Right lobe of liver (tissue), 4 donors: ENCODE measurements around the gene ERC2.

Experiments used
- CTCF ChIP-seq, 4 donors: fragments of 200-600 bp in 3 of 4; fragments of 450-650 bp in 1 of 4; IDR thresholded peaks; one replicate each; pipeline versions ENCODE4 v1.5.1 to v1.8.0; 2016 to 2022; ENCODE audit warnings: antibody characterized with exemption in 4 of 4, mild to moderate bottlenecking in 2 of 4
- POLR2A ChIP-seq: fragments of 450-650 bp; IDR thresholded peaks from one replicate; pipeline ENCODE4 v1.6.1; 2017; ENCODE audit warnings: antibody characterized with exemption, mild to moderate bottlenecking
- donor health status: DM: no; HTN: no; CAD: no.
- donor health status: DM: no; HTN: no; CAD: no.
- donor health status: DM: no; HTN: yes; CAD: no.

DNA sequence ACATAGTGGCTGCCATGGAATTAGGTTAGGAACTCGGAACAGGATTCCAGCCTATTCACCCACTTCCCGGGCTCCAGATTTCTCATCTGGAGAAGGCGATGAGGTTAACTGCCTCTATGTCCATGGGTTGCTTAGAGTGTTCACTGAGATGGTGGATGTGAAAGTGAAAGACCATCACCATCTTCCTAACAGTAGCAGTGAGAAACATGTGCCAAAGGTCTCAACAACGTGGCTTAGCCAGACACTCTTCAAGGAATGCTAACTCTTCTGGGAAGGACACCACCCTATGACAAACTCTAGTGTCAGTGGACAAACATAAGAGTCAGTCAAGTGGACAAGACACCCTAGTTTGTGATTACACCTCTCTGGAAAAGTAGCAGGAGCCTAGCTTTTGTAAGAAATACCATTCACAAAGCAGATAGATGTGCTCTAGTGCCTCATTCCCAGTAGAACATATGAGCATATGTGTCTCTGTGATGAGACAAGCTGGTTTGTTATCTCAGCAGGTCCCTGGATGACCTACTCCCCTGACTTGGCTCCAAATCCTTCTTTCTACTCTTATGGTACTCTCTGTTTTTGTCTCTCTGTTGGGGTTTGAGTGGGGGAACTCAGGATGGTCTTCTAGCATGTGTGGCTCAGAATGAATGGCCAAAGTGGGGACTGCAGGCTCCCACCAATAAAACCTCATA, 770.9 kb downstream of the ERC2 start:
- TF ChIP-seq CTCF (IDR thresholded peaks at IDR 0.05) (no peak), POLR2A (no peak)
